Mucosa of stomach (tissue), 1 donor: ENCODE measurements around the gene CGNL1.

Experiments used
- H3K27me3 ChIP-seq: one replicate; pipeline ENCODE4 v1.7.0; 2013; ENCODE audit warnings: mild to moderate bottlenecking, low read length; ENCODE audit not compliant: control insufficient read depth, insufficient read depth
- H3K36me3 ChIP-seq: one replicate; pipeline ENCODE4 v1.7.0; 2013; ENCODE audit warnings: low read length; ENCODE audit not compliant: control insufficient read depth, insufficient read depth
- H3K4me1 ChIP-seq: one replicate; pipeline ENCODE4 v1.7.0; 2013; ENCODE audit warnings: mild to moderate bottlenecking, low read length; ENCODE audit not compliant: control insufficient read depth, insufficient read depth
- H3K4me3 ChIP-seq: one replicate; pipeline ENCODE4 v1.7.0; 2013; ENCODE audit warnings: low read length
- H3K9ac ChIP-seq: one replicate; pipeline ENCODE4 v1.7.0; 2013; ENCODE audit warnings: mild to moderate bottlenecking, low read length, moderate library complexity
- H3K9me3 ChIP-seq: one replicate; pipeline ENCODE4 v1.7.0; 2013; ENCODE audit warnings: mild to moderate bottlenecking, low read length, moderate library complexity; ENCODE audit not compliant: control insufficient read depth
- donor health status: Pancreatic carcinoma.

Gene CGNL1

DNA sequence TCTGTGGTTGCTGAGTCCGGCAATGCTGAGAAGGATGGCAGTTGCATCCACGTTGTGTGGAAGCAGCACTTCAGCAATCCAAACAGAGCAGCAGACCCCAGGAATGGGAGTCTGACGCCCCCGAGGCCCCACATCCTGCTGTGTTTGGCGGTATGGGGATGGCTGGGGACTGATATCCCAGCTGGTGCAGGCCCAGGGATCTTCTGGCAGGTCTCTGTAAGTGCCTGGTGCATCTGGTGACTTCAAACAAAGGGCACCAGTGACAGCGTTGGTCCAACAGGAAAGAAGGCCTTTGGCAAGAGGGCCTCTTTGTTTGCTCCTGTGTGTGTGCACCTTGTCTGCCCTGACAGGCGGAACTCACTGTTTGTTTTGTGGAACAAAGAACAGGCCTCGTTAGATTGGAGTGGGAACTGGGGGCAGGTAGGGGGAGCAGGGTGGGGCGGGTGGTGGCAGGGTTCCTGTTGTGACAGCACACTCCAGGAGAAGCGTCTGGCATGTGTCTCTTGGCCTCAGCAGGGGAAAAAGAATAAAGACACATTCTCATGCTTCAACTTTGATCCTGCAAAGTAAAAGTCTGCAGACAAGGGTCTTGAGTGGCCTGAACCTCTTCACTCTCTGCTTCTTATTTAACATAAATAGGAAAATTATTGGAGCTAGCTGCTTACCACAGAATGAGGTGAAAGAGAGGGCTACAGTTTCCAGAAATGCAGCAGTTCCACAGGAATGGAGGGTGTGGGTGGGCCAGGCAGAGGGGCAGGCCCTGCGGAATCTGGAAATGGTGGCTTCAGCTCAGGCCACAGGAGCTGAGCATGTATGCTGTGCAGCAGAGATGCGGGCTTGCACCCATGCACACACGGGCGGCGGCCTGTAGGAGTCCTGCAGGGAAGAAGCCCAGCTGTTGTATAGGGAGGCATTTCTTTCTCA lies 120.9 kb downstream of the CGNL1 start:
- peaks cover 47% of the 10 kb centered on the region for H3K4me1 ChIP-seq

DNA sequence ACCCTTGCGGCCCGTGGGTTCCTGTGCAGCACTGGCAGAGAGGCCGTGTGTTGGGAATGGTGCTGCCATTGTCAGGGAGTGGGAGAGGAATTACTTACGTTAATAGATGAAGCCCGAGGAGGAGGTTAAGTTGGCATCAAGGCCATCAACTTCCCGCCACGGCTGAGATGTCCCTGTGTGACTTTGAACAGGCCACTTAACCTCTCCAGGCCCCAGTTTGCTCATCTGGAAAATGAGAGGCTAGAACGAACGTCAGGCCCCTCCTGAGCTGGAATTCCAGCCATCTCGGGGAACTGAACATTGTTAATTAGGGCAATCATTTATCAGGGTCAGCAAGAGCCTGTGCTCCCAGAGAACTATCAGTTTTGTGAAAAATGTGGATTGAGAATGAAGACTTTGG lies 124.0 kb downstream of the CGNL1 start:
- no peak overlapping the region for H3K4me3 ChIP-seq
- H3K36me3 ChIP-seq, result no peaks in the 10 kb centered on the region
- H3K4me1 ChIP-seq, result peaks cover 73% of the 10 kb centered on the region
- H3K9ac ChIP-seq, result no peak overlapping the region
- no peaks in the 10 kb centered on the region for H3K9me3 ChIP-seq
- H3K27me3 ChIP-seq, result no peaks in the 10 kb centered on the region

More for the DNA sequence above, 120.9 kb downstream of the CGNL1 start:
- no peak overlapping the region for H3K4me3 ChIP-seq
- no peaks in the 10 kb centered on the region for H3K9me3 ChIP-seq
- H3K36me3 ChIP-seq, result no peaks in the 10 kb centered on the region
- no peaks in the 10 kb centered on the region for H3K27me3 ChIP-seq
- no peak overlapping the region for H3K9ac ChIP-seq

DNA sequence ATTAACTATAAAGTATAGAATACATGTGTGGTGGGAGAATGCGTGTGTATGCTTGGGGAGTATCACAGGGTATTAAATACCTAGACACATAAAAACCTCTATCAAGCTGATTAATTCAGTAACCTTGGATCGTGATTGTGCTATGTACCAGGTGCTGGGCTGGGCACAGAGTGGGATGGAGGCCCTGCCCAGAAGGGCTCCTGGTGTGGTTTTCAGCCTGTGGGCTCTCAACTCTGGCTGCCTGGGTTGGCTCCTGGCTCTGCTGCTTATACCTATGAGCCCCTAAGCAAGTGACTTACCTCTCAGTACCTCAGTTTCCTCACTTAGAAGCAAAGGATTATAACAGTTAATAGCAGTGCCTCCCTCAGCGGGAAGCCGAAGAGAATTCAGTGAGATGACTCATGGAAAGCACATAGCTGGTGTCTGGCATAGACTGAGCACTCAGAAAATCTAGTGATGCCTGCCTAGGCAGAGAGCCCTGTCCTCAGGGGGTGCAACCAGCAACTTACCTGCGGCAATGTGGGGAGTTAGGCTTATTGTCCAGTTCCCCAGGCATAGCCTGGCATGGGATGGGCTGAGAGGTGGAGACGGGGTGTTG lies 124.8 kb downstream of the CGNL1 start:
- H3K27me3 ChIP-seq, result no peaks in the 10 kb centered on the region
- peaks cover 72% of the 10 kb centered on the region for H3K4me1 ChIP-seq
- no peak overlapping the region for H3K9ac ChIP-seq
- no peaks in the 10 kb centered on the region for H3K36me3 ChIP-seq
- no peaks in the 10 kb centered on the region for H3K9me3 ChIP-seq
- H3K4me3 ChIP-seq, result no peak overlapping the region

DNA sequence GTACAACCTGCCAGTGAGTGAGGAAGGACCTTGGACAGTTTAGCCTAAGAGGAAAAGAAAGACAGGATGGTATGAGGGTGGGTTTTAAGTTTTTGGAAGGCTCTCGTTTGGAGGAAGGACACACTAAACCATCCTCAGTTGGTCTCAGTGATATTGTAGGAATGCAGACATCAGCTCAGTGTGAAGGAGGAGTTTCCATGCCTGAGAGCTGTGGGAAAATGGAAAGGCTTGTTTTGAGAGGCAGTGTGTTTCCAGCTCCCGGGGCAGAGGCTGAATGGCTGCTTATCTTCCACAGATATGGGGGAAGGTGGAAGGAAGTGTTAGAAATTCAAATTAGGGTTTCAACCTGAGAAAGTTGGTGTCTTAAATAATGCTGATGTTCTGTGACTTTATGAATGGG lies 125.8 kb downstream of the CGNL1 start:
- Histone ChIP-seq H3K36me3 (no peaks in the 10 kb centered on the region), H3K27me3 (no peaks in the 10 kb centered on the region), H3K4me1 (peaks cover 72% of the 10 kb centered on the region), H3K9me3 (no peaks in the 10 kb centered on the region), H3K4me3 (no peak overlapping the region), H3K9ac (no peak overlapping the region)

DNA sequence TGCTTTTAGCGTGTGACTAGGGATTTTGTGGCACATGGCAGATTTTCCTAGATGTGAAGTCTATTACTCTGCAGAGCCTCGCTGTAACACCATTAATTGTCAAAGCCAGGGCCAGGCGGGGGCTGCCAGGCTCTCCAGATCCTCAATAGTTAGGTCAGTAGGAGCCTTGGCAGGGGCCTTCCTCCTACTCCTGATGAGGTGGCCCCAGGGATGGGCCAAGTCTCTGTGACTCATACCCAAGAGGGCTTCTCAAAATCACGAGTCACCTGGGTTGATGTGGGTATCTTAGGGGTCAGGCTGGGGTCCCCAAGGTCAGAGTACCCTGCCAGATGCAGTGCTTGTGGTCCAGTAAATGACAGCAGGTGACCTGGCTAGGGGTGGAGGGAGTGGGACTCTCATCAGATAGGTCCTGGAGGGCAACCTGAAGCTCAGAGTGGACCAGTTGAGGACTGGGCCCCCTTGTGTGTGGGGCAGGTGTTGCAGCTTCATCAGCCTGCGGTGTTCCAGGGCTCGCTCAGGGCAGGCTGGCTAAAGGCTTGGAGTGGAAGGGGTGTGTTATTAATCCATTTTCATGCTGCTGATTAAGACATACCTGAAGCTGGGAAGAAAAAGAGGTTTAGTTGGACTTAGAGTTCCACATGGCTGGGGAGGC lies 126.9 kb downstream of the CGNL1 start:
- H3K9ac ChIP-seq, result no peak overlapping the region
- H3K9me3 ChIP-seq, result no peaks in the 10 kb centered on the region
- no peaks in the 10 kb centered on the region for H3K36me3 ChIP-seq
- H3K4me1 ChIP-seq, result peaks cover 69% of the 10 kb centered on the region
- no peak overlapping the region for H3K4me3 ChIP-seq
- H3K27me3 ChIP-seq, result no peaks in the 10 kb centered on the region

DNA sequence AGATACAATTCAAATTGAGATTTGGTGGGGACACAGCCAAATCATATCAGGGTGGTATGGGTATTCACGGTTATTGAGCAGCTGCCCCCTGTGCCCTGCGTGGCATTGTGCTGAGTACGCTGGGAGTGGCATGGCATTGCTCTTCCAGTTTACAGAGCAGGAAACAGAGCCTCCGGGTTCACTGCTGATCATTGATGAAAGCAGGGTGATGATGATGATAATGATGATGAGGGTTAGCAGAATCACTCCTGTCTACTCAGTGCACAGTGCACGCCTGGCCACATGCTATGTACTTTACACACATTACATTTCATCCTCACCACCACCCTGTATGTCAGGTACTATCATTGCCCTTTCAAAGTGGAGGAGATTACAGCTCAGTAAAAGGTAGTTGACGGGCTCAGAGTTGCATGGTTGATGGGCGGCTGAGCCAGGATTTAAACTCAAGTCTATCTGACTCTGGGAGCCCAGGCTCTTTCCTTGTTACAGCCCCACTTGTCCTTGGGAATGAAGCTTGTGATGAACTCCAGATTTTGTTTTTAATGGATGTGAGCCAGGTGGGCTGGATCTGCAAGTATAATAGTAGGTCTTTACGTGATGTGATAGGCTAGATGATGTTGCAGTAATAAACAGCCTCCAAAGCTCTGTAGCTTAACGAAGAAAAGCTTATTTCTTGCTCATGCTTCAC lies 127.8 kb downstream of the CGNL1 start:
- H3K4me1 ChIP-seq, result peaks cover 69% of the 10 kb centered on the region

DNA sequence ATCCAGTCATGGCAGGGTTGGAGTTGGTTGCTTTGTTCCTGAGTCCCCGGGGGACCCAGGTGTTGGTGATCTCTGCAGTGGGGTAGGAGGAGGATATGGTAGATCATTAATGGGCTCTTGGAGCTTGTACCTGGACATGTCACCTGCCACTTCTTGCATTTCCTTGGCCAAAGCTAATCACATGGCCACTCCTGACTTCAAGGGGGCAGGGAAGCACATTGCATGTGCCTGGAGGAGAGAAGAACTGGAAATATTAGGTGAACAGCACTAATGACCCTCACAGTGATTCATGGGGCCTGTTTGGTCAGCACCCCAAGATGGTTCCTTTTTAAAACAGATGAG lies 128.3 kb downstream of the CGNL1 start:
- Histone ChIP-seq H3K36me3 (no peaks in the 10 kb centered on the region), H3K4me3 (no peak overlapping the region), H3K27me3 (no peaks in the 10 kb centered on the region), H3K9me3 (no peaks in the 10 kb centered on the region), H3K4me1 (peaks cover 69% of the 10 kb centered on the region), H3K9ac (peak overlapping the region; percentile 48)

More for the DNA sequence above, 127.8 kb downstream of the CGNL1 start:
- Histone ChIP-seq H3K9ac (no peak overlapping the region), H3K4me3 (no peak overlapping the region), H3K9me3 (no peaks in the 10 kb centered on the region), H3K36me3 (no peaks in the 10 kb centered on the region), H3K27me3 (no peaks in the 10 kb centered on the region)

DNA sequence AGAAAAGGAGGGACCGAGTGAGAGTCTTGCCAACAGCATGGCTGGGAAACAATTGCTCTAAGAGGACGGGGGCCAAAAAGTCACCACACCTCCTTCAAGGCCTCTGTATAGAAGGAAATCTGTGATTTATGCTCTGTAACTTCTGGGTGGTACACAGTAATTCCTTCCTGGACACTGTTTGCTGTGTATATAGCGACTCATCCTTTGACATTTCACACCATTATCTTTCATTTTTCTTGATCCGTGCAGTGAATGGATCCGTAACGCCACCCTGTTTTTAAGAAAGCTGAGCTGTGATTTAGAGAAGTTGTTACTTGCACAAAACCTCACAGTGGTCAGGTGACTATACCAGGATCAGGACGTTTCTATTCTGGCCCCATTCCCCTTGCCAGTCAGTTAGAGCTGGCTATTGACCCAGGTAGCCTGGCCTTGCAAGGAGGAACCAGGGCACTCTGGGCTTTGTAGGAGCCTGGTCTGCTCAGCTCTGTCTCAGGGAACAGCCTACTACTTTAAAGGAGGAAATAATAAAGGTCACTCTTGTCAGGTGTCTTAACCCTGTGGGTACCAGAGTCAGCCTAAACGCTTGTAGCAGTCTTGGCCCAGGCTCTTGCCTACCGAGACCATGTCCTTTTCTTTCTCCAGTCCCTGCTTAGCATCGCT lies 128.9 kb downstream of the CGNL1 start:
- H3K36me3 ChIP-seq, result no peaks in the 10 kb centered on the region
- H3K4me1 ChIP-seq, result peaks cover 69% of the 10 kb centered on the region
- H3K4me3 ChIP-seq, result no peak overlapping the region
- no peaks in the 10 kb centered on the region for H3K27me3 ChIP-seq
- H3K9me3 ChIP-seq, result no peaks in the 10 kb centered on the region
- peak overlapping the region; percentile 48 for H3K9ac ChIP-seq

DNA sequence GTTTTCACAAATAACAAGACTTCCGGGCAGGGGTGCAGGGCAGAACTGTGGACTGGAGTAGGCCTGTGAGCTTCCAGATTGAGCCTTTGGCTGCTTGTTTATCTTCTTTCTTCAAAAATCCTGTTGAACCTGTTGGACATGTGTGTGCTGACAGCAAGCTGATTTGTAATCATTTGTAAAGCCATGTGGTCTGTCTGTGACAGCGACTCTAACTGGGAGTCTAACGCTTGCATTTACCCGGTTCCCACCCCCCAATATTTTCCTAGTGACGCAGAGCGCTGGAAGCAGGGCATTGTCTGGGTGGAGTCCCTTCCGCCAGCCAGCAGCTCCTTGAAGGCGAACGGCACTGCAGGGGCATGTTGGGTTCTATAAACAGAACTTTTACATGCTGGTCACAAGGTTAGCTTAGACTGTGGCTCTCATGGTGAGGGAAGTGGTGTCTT lies 129.7 kb downstream of the CGNL1 start:
- H3K27me3 ChIP-seq, result no peaks in the 10 kb centered on the region
- H3K4me3 ChIP-seq, result no peak overlapping the region
- H3K36me3 ChIP-seq, result no peaks in the 10 kb centered on the region
- no peaks in the 10 kb centered on the region for H3K9me3 ChIP-seq
- peaks cover 72% of the 10 kb centered on the region for H3K4me1 ChIP-seq
- H3K9ac ChIP-seq, result peak overlapping the region; percentile 56

DNA sequence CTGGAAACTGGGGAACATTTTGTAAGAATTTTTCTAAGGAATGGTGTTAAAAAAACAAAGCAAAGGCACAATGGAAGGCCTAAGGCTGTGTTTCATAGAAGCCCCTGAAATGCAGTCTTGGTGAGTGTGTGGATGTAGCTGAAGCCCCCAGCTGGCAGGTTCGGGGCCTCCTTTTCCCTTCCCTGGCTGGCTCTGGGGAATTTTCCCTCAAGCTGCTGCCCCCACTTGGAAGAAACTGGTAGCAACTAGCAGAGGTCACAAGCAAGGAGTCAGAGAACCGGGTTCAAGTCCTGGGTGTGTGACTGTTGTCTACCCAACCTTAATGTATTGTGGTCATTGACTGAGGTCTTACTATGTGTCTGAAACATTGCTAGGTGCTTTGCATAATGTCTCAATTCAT lies 130.1 kb downstream of the CGNL1 start:
- H3K9ac ChIP-seq, result peak overlapping the region; percentile 56
- no peak overlapping the region for H3K4me3 ChIP-seq
- no peaks in the 10 kb centered on the region for H3K36me3 ChIP-seq
- no peaks in the 10 kb centered on the region for H3K9me3 ChIP-seq
- H3K4me1 ChIP-seq, result peaks cover 69% of the 10 kb centered on the region
- no peaks in the 10 kb centered on the region for H3K27me3 ChIP-seq

DNA sequence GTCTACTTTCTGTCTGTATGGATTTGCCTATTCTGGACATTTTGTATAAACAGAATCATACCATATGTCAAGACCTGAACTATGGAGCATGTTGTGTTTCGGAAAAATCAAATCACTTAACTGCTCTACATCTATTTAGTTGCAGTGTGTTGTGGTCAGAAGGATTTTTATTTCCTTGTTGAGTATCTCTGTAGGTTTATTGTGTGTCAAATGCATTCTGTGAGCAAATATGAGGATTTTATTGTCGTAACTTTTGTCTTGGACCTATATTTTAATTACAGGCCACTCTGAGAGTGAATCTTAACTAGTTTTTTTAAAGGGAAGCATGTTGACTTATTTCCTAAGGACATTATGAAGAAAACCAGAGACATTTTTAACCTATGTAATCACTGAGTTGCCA lies 130.8 kb downstream of the CGNL1 start:
- no peak overlapping the region for H3K4me3 ChIP-seq
- H3K9ac ChIP-seq, result no peak overlapping the region
- H3K9me3 ChIP-seq, result no peaks in the 10 kb centered on the region
- no peaks in the 10 kb centered on the region for H3K36me3 ChIP-seq
- H3K27me3 ChIP-seq, result no peaks in the 10 kb centered on the region
- peaks cover 62% of the 10 kb centered on the region for H3K4me1 ChIP-seq
